CD8-positive, alpha-beta memory T cell (primary cell): ENCODE results near the gene CCDC106. TPM values are rescaled to one million over a fixed set of nuclear protein-coding genes. Genes with fewer than 3 reads are reported as not detected.
A peak's percentile ranks its signal among the peaks of the same experiment; 100 is the strongest.

ENCODE experiments used
- CTCF ChIA-PET: fragments of 350-600 bp; sonication (Branson Sonifier 250); formaldehyde crosslinking; loops from one replicate; lab custom pipeline; 2021; ENCODE audit warnings: antibody characterized with exemption; lab: Charles Lee
- POLR2A ChIA-PET: fragments of 350-600 bp; sonication (Branson Sonifier 250); formaldehyde crosslinking; loops from one replicate; lab custom pipeline; 2021; ENCODE audit warnings: antibody characterized with exemption; lab: Charles Lee
- DNase-seq, 5 donors: peaks; one replicate each; pipeline versions ENCODE4 v3.0.0 to v3.0.0-alpha.2; 2020 to 2022; ENCODE audit warnings: mixed read lengths in 1 of 5
- H3K27ac ChIP-seq: one replicate; pipeline ENCODE4 v1.7.0; 2013; ENCODE audit warnings: low read depth, mild to moderate bottlenecking, low read length, moderate library complexity
- H3K27me3 ChIP-seq: 2 replicates; pipeline ENCODE4 v1.7.0; 2013; ENCODE audit warnings: low read length, mild to moderate bottlenecking; ENCODE audit not compliant: insufficient read depth, poor library complexity, severe bottlenecking
- H3K36me3 ChIP-seq: 2 replicates; pipeline ENCODE4 v1.7.0; 2013; ENCODE audit warnings: mild to moderate bottlenecking, low read length, moderate library complexity; ENCODE audit not compliant: insufficient read depth
- H3K4me1 ChIP-seq: 2 replicates; pipeline ENCODE4 v1.7.0; 2013; ENCODE audit warnings: mild to moderate bottlenecking, low read length, moderate library complexity; ENCODE audit not compliant: insufficient read depth
- H3K4me3 ChIP-seq: 2 replicates; pipeline ENCODE4 v1.7.0; 2013; ENCODE audit warnings: mild to moderate bottlenecking, low read length
- H3K9me3 ChIP-seq: 2 replicates; pipeline ENCODE4 v1.7.0; 2013; ENCODE audit warnings: mild to moderate bottlenecking, low read length
- H3K27ac Mint-ChIP-seq, 8 donors: one replicate each; pipeline ENCODE4 v1.8.0; 2020 to 2021; ENCODE audit warnings: mixed read lengths in 8 of 8, mild to moderate bottlenecking in 6 of 8, inconsistent platforms in 3 of 8, moderate library complexity in 3 of 8
- H3K27me3 Mint-ChIP-seq, 2 donors: one replicate each; pipeline ENCODE4 v1.8.0; 2020 to 2021; ENCODE audit warnings: mixed read lengths in 2 of 2, mild to moderate bottlenecking in 1 of 2, moderate library complexity in 1 of 2
- H3K36me3 Mint-ChIP-seq, 3 donors: one replicate each; pipeline ENCODE4 v1.8.0; 2020 to 2021; ENCODE audit warnings: mixed read lengths in 3 of 3, inconsistent platforms in 1 of 3, mild to moderate bottlenecking in 1 of 3
- H3K4me1 Mint-ChIP-seq, 3 donors: one replicate each; pipeline ENCODE4 v1.8.0; 2020 to 2021; ENCODE audit warnings: mixed read lengths in 3 of 3, inconsistent platforms in 1 of 3, mild to moderate bottlenecking in 1 of 3
- H3K4me3 Mint-ChIP-seq, 7 donors: one replicate each; pipeline ENCODE4 v1.8.0; 2020 to 2021; ENCODE audit warnings: mixed read lengths in 7 of 7, mild to moderate bottlenecking in 6 of 7, moderate library complexity in 4 of 7, inconsistent platforms in 2 of 7
- H3K9me3 Mint-ChIP-seq, 5 donors: one replicate each; pipeline ENCODE4 v1.8.0; 2020 to 2022; ENCODE audit warnings: mixed read lengths in 5 of 5, mild to moderate bottlenecking in 3 of 5, moderate library complexity in 2 of 5, inconsistent platforms in 1 of 5
- polyA plus RNA-seq: library from polyadenylated mRNA; unstranded; fragments of 300-500 nt; fragmentation: Illumina TruSeq; gene quantifications from one replicate; pipeline ENCODE4 v1.2.3, GENCODE V29; 2021
- total RNA-seq, 2 experiments: library from RNA; stranded (reverse); gene quantifications; one replicate each; pipeline ENCODE4 v1.2.3, GENCODE V29; 2021

Gene CCDC106
- total and polyA plus RNA-seq, 3 experiments from 2014 or later = 0.54 to 2.2 (median 2.0) TPM

DNA sequence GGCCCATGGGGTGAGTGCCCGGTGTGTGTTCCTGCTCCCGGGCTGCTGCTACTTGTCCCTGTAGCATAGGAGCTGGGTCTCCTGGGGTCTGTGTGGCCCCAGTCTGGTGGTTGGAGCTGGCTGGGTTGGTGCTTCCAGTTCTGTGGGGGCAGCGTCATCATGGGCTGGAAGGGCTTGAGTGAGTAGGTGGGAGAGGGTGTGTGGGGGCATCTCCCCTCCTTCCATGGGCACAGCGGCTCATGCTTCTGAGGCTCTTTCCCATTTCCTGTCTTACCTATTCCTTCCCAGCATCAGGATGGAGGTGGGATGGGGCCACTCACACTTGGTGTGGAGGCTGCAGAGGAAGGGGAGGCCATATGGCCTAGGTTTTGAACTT is 19.0 kb downstream of the CCDC106 start:
- Mint-ChIP-seq H3K4me3 (peak overlapping the region in 1 of 7 donors; percentile 51), H3K9me3 (no peaks in the 10 kb centered on the region), H3K4me1 (peaks cover 21 to 73% (median 21%) of the 10 kb centered on the region in 3 donors), H3K36me3 (peaks cover 9 to 88% (median 14%) of the 10 kb centered on the region in 3 donors), H3K27me3 (peaks cover 0 to 1% of the 10 kb centered on the region in 2 donors), H3K27ac (peak overlapping the region in 2 of 8 donors; percentile 54 to 75)
- Histone ChIP-seq H3K27ac (no peak overlapping the region), H3K4me1 (peaks cover 16% of the 10 kb centered on the region), H3K4me3 (no peak overlapping the region), H3K9me3 (no peaks in the 10 kb centered on the region), H3K36me3 (peaks cover 75% of the 10 kb centered on the region), H3K27me3 (no peaks in the 10 kb centered on the region)
- ChIA-PET CTCF (interaction anchor here (2.9 kb wide), 1 partner anchor 13 kb away, joined by 12 read pairs; the partner anchor contains the start of gene U2AF2), POLR2A (no interaction called here)
- DNase-seq = no peak

DNA sequence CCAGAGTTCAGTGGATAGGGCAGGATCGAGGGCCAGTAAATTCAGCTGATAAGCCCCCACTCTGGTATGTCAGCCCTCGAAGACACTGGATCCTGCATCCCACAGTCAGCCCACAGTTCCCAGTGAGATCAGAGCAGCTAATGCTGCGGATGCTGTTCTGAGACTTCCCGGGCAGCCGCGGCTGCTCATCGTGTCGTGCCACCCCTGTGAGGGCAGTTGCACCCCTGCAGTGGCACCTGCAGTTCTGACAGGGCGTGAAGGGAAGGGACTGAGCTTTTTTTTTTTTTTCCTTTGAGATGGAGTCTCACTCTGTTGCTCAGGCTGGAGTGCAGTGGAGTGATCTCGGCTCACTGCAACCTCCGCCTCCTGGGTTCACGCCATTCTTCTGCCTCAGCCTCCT is 19.5 kb downstream of the CCDC106 start:
- peaks cover 0 to 1% of the 10 kb centered on the region in 2 donors for H3K27me3 Mint-ChIP-seq
- H3K9me3 Mint-ChIP-seq = no peaks in the 10 kb centered on the region
- peaks cover 8 to 89% (median 12%) of the 10 kb centered on the region in 3 donors for H3K36me3 Mint-ChIP-seq
- H3K27ac Mint-ChIP-seq = peak overlapping the region in 4 of 8 donors; percentile 23 to 79 (median 42)
- Histone ChIP-seq H3K9me3 (no peaks in the 10 kb centered on the region), H3K36me3 (peaks cover 71% of the 10 kb centered on the region), H3K27ac (no peak overlapping the region), H3K4me1 (peaks cover 16% of the 10 kb centered on the region), H3K27me3 (no peaks in the 10 kb centered on the region), H3K4me3 (no peak overlapping the region)
- CTCF ChIA-PET = interaction anchor here (2.9 kb wide), 1 partner anchor 14 kb away, joined by 12 read pairs; the partner anchor contains the start of gene U2AF2
- peaks cover 23 to 76% (median 24%) of the 10 kb centered on the region in 3 donors for H3K4me1 Mint-ChIP-seq
- DNase-seq = no peak
- no peak overlapping the region for H3K4me3 Mint-ChIP-seq
- POLR2A ChIA-PET = no interaction called here

DNA sequence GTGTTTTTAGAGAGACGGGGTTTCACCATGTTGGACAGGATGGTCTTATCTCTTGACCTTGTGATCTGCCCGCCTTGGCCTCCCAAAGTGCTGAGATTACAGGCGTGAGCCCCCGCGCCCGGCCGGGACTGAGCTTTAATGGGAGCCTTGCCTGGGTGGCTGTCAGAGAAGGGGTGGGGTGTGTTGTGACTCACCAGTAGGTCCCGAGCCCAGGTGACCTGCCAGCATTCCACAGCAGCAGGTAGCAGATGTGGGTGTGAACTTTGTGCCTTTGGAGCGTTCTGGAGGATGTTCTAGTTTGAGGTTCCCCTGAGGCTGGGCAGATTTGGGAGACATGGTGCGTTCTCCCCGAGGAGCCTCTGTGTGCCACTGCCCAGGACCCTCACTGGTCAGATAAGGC is 19.9 kb downstream of the CCDC106 start:
- no peaks in the 10 kb centered on the region for H3K9me3 Mint-ChIP-seq
- H3K27ac Mint-ChIP-seq = peak overlapping the region in 3 of 8 donors; percentile 23 to 79 (median 48)
- no peaks in the 10 kb centered on the region for H3K9me3 ChIP-seq
- peaks cover 67% of the 10 kb centered on the region for H3K36me3 ChIP-seq
- POLR2A ChIA-PET = no interaction called here
- no peak overlapping the region for H3K4me3 ChIP-seq
- H3K4me1 Mint-ChIP-seq = peaks cover 19 to 72% (median 21%) of the 10 kb centered on the region in 3 donors
- DNase-seq = no peak
- H3K27me3 ChIP-seq = no peaks in the 10 kb centered on the region
- H3K27me3 Mint-ChIP-seq = peaks cover 0 to 1% of the 10 kb centered on the region in 2 donors
- no peak overlapping the region for H3K4me3 Mint-ChIP-seq
- no peak overlapping the region for H3K27ac ChIP-seq
- peaks cover 4 to 85% (median 8%) of the 10 kb centered on the region in 3 donors for H3K36me3 Mint-ChIP-seq
- CTCF ChIA-PET = interaction anchor here (1.1 to 2.9 kb wide), 2 partner anchors 9 to 14 kb away, joined by 3 to 12 read pairs; partner anchors contain the start of gene U2AF2
- H3K4me1 ChIP-seq = peaks cover 16% of the 10 kb centered on the region

DNA sequence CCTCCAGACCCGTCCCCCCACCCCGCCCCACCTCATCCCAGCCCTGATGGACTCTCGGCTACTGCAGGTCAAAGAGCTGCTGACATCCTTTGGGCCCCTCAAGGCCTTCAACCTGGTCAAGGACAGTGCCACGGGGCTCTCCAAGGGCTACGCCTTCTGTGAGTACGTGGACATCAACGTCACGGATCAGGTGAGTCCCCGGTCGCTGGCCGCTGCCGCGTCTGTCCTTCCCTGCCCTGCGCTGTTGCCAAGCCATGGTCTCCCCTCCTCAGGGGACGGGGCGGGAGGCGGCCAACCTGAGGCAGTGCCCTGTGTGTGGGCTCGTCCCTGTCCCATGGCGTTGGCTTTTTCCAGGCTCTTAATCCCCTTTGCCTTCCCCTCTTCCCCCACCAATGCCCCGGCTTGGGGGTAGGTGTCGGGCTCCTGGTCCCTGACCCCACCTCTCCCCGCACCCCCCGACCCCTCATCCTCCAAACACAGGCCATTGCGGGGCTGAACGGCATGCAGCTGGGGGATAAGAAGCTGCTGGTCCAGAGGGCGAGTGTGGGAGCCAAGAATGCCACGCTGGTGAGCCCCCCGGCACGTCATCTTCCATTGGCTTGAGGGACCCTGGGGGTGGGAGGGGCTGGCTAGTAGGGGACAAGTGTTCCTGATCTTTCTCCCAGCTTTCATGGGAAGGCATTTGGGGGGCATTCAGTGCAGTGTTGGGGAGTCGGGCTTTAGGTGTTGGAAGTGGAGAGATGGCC is 20.8 kb downstream of the CCDC106 start:
- POLR2A ChIA-PET = no interaction called here
- no peak overlapping the region for H3K4me3 ChIP-seq
- H3K27ac Mint-ChIP-seq = peak overlapping the region in 2 of 8 donors; percentile 19 to 50

DNA sequence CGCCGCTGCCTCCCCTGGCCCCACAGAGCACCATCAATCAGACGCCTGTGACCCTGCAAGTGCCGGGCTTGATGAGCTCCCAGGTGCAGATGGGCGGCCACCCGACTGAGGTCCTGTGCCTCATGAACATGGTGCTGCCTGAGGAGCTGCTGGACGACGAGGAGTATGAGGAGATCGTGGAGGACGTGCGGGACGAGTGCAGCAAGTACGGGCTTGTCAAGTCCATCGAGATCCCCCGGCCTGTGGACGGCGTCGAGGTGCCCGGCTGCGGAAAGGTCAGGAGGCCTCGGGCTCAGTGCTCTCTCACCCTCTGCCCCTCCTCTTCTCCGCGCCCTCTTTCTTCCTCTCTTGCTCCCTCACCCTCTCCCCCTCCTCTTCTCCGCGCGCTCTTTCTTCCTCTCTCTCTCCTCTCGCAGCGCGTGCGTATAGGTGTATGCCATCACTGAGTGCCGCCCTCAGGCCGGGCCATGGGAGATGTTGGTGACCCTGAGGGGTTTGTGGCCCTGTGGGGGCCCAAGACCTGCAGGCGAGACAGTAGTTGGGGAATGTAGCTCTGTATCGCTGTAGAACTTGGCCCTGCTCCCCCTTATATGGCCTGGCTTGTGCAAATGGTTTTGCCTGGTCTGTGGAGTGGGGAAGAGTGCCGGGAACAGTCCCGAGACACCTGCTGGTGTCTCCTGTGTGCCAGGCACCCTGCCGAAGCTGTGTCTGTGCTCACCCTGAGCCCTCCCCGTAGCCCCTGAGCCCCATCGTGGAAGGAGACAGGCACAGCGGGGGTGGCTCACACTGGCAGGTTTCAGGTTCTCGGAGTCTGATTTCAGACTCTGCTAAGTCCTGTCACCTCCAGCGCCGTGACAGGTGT is 21.6 kb downstream of the CCDC106 start:
- Histone ChIP-seq H3K36me3 (peaks cover 58% of the 10 kb centered on the region), H3K4me1 (peaks cover 20% of the 10 kb centered on the region), H3K27ac (no peak overlapping the region), H3K9me3 (no peaks in the 10 kb centered on the region), H3K27me3 (no peaks in the 10 kb centered on the region), H3K4me3 (no peak overlapping the region)
- peaks cover 15 to 70% (median 19%) of the 10 kb centered on the region in 3 donors for H3K4me1 Mint-ChIP-seq
- H3K36me3 Mint-ChIP-seq = peaks cover 0 to 81% (median 8%) of the 10 kb centered on the region in 3 donors
- ChIA-PET POLR2A (no interaction called here), CTCF (no interaction called here)
- no peaks in the 10 kb centered on the region for H3K9me3 Mint-ChIP-seq
- peak overlapping the region in 3 of 8 donors; percentile 11 to 50 (median 42) for H3K27ac Mint-ChIP-seq
- no peak overlapping the region for H3K4me3 Mint-ChIP-seq
- H3K27me3 Mint-ChIP-seq = peaks cover 0 to 3% of the 10 kb centered on the region in 2 donors
- DNase-seq = no peak

More for the DNA sequence above, 20.8 kb downstream of the CCDC106 start:
- Histone ChIP-seq H3K27me3 (no peaks in the 10 kb centered on the region), H3K27ac (no peak overlapping the region), H3K36me3 (peaks cover 66% of the 10 kb centered on the region), H3K9me3 (no peaks in the 10 kb centered on the region), H3K4me1 (peaks cover 16% of the 10 kb centered on the region)
- CTCF ChIA-PET = interaction anchor here (1.1 kb wide), 1 partner anchor 10 kb away, joined by 3 read pairs; no protein-coding TSS in a partner anchor
- H3K36me3 Mint-ChIP-seq = peaks cover 0 to 85% (median 8%) of the 10 kb centered on the region in 3 donors
- H3K27me3 Mint-ChIP-seq = peaks cover 0 to 4% of the 10 kb centered on the region in 2 donors
- H3K9me3 Mint-ChIP-seq = no peaks in the 10 kb centered on the region
- no peak for DNase-seq
- H3K4me3 Mint-ChIP-seq = no peak overlapping the region
- peaks cover 14 to 71% (median 15%) of the 10 kb centered on the region in 3 donors for H3K4me1 Mint-ChIP-seq

DNA sequence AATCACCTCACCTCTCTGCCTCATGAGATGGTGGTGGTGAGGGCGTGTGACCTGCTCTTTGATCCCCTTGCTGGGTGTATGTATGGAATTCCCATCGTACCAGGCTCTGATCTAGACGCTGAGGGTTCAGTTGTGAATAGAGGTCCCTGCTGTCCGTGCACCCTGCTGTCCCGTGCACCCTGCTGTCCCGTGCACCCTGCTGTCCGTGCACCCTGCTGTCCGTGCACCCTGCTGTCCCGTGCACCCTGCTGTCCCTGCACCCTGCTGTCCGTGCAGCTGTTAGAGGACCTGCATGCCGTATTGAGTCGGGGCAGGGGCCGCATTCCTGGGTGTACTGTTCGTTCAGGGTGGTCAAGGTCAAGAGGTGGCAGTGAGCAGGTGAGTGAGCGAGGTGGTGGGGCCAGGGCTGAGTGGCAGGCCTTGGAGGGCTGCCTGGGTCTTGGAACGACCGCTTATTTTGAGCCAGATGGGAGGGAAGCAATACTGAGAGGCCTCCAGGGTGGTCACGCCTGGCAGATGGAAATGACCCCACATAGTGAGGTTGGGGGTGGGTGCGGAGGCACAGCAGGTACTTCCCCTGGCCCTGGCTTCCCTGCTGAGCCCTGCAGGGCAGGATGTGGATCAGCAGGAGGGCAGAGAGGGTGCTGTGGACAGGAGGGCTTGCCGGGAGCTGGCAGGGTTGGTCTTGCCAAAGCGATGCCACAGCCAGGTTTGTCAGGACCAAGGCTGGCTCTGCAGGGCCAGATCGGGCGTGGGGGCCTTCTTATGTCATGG is 22.5 kb downstream of the CCDC106 start:
- Histone ChIP-seq H3K4me3 (no peak overlapping the region), H3K4me1 (peaks cover 20% of the 10 kb centered on the region), H3K36me3 (peaks cover 58% of the 10 kb centered on the region), H3K27me3 (no peaks in the 10 kb centered on the region), H3K27ac (no peak overlapping the region), H3K9me3 (no peaks in the 10 kb centered on the region)
- peak overlapping the region in 5 of 8 donors; percentile 55 to 90 (median 74) for H3K27ac Mint-ChIP-seq
- DNase-seq = peak in 1 of 5 donors; percentile 58
- peaks cover 0 to 78% (median 8%) of the 10 kb centered on the region in 3 donors for H3K36me3 Mint-ChIP-seq
- CTCF ChIA-PET = interaction anchor here (0.9 to 1.9 kb wide), 3 partner anchors 13 to 38 kb away, joined by 3 to 10 read pairs (median 9); no protein-coding TSS in a partner anchor
- no peaks in the 10 kb centered on the region for H3K9me3 Mint-ChIP-seq
- peaks cover 0 to 3% of the 10 kb centered on the region in 2 donors for H3K27me3 Mint-ChIP-seq
- peaks cover 17 to 69% (median 21%) of the 10 kb centered on the region in 3 donors for H3K4me1 Mint-ChIP-seq
- H3K4me3 Mint-ChIP-seq = no peak overlapping the region
- POLR2A ChIA-PET = interaction anchor here (1.0 kb wide), 1 partner anchor 16 kb away, joined by 3 read pairs; no protein-coding TSS in a partner anchor

DNA sequence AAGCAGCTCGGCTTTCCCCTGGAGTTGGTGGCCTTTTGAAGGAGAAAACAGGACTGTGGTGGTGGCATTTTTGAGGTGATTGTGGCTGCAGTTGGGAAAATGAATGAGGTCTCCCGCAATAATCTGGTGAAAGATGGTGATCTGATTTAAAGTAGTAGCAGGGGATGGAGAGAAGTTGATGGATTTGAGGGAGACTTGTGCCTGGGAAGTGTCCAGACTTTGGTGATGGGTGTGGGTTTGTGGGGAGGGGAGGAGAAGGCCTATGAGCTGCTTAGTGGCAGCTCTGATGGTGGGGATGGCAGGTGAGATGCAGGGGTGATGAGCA is 23.0 kb downstream of the CCDC106 start:
- H3K4me3 Mint-ChIP-seq = peak overlapping the region in 1 of 7 donors; percentile 20
- no peak for DNase-seq
- peaks cover 54% of the 10 kb centered on the region for H3K36me3 ChIP-seq
- no peak overlapping the region for H3K4me3 ChIP-seq
- no peaks in the 10 kb centered on the region for H3K9me3 Mint-ChIP-seq
- H3K27ac ChIP-seq = no peak overlapping the region
- peaks cover 0 to 78% (median 8%) of the 10 kb centered on the region in 3 donors for H3K36me3 Mint-ChIP-seq
- ChIA-PET CTCF (interaction anchor here (0.9 to 1.9 kb wide), 3 partner anchors 13 to 38 kb away, joined by 3 to 10 read pairs (median 9); no protein-coding TSS in a partner anchor), POLR2A (interaction anchor here (1.0 kb wide), 1 partner anchor 17 kb away, joined by 3 read pairs; no protein-coding TSS in a partner anchor)
- H3K27me3 ChIP-seq = no peaks in the 10 kb centered on the region
- H3K9me3 ChIP-seq = no peaks in the 10 kb centered on the region
- H3K4me1 ChIP-seq = peaks cover 25% of the 10 kb centered on the region
- H3K27ac Mint-ChIP-seq = peak overlapping the region in 5 of 8 donors; percentile 55 to 90 (median 74)
- peaks cover 23 to 71% (median 26%) of the 10 kb centered on the region in 3 donors for H3K4me1 Mint-ChIP-seq
- peaks cover 0 to 3% of the 10 kb centered on the region in 2 donors for H3K27me3 Mint-ChIP-seq
